SU-DHL-6 (cell line): ENCODE results near the gene USP14.

ENCODE experiments used
- H2AFZ ChIP-seq: fragments of 200-600 bp; sonication (generic); 2 replicates; pipeline ENCODE4 v1.6.1; 2014; ENCODE audit warnings: low read depth, mild to moderate bottlenecking, moderate library complexity, mixed read lengths, antibody characterized with exemption, low read length; ENCODE audit not compliant: severe bottlenecking
- H3F3A ChIP-seq: fragments of 200-600 bp; shearing (Covaris generic); 2 replicates; pipeline ENCODE4 v1.6.0; 2016; ENCODE audit warnings: antibody characterized with exemption, mild to moderate bottlenecking; ENCODE audit not compliant: insufficient read depth
- H3K27ac ChIP-seq: fragments of 200-600 bp; sonication (generic); 2 replicates; pipeline ENCODE4 v1.5.1; 2016; ENCODE audit warnings: low read depth, mild to moderate bottlenecking, low read length, moderate library complexity, mixed read lengths
- H3K27me3 ChIP-seq: fragments of 200-600 bp; sonication (generic), shearing (Covaris generic); 2 replicates; pipeline ENCODE4 v1.6.0; 2014; ENCODE audit warnings: mild to moderate bottlenecking, low read length
- H3K36me3 ChIP-seq: fragments of 200-600 bp; sonication (generic); 2 replicates; pipeline ENCODE4 v1.6.1; 2014; ENCODE audit warnings: mild to moderate bottlenecking, low read length, mixed read lengths
- H3K4me2 ChIP-seq: fragments of 300-600, 200-600 bp; shearing (Covaris generic), sonication (generic); 2 replicates; pipeline ENCODE4 v1.6.0; 2014; ENCODE audit warnings: low read length, low read depth, mild to moderate bottlenecking; ENCODE audit not compliant: poor library complexity, severe bottlenecking
- H3K4me3 ChIP-seq: fragments of 200-600 bp; sonication (generic); 2 replicates; pipeline ENCODE4 v1.5.1; 2014; ENCODE audit warnings: antibody characterized with exemption, low read length, mild to moderate bottlenecking, mixed read lengths; ENCODE audit not compliant: insufficient read depth, poor library complexity, severe bottlenecking
- H3K79me2 ChIP-seq: fragments of 200-600 bp; sonication (generic); 2 replicates; pipeline ENCODE4 v1.6.1; 2014; ENCODE audit warnings: mild to moderate bottlenecking, low read length, moderate library complexity; ENCODE audit not compliant: insufficient read depth
- H3K9ac ChIP-seq: fragments of 200-600 bp; sonication (generic); 2 replicates; pipeline ENCODE4 v1.7.0; 2014; ENCODE audit warnings: mild to moderate bottlenecking, low read length
- H3K9me2 ChIP-seq: fragments of 200-600 bp; sonication (generic); replicated peaks from 2 replicates; pipeline ENCODE4 v1.6.1; 2014; ENCODE audit warnings: low read length; ENCODE audit not compliant: insufficient read depth
- H3K9me3 ChIP-seq: fragments of 200-600 bp; sonication (generic); 2 replicates; pipeline ENCODE4 v1.6.1; 2014; ENCODE audit warnings: low read length, mixed read lengths; ENCODE audit not compliant: insufficient read depth
- H4K20me1 ChIP-seq: fragments of 200-600 bp; sonication (generic); 2 replicates; pipeline ENCODE4 v1.6.1; 2014; ENCODE audit warnings: low read depth, mild to moderate bottlenecking, antibody characterized with exemption, low read length, moderate library complexity, mixed read lengths
- EZH2phosphoT487 ChIP-seq: fragments of 200-600 bp; sonication (generic), shearing (Covaris generic); conservative IDR thresholded peaks from 2 replicates; pipeline ENCODE4 v1.6.1; 2018; ENCODE audit warnings: mild to moderate bottlenecking, antibody characterized with exemption, low read length, moderate library complexity, mixed read lengths
- TF ChIP-seq, protein P1 (sequence below): fragments of 200-600 bp; sonication (generic); IDR thresholded peaks from one replicate; pipeline ENCODE4 v1.5.1; 2017; ENCODE audit warnings: antibody characterized with exemption, mild to moderate bottlenecking, low read length, moderate library complexity; ENCODE audit not compliant: insufficient read depth, poor library complexity, severe bottlenecking

USP14 gene

DNA sequence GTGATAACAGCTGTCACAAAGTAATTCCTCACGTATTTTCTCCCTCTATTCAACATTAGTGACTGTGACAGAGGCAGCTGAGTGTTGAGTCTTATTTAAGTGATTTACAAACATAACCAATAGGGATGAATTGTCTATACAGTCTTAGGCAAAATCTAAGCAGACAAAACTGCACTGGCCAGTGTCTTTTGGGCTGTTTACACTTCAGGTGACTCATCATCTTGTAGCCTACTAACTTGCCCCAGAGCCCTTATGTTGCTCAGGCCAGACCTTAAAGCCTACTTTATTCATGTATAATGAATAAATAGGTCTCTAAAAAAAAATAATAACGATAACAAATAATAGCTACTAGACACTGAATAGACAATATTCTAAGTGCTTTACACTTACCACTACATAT is 92.3 kb downstream of the USP14 start:
- no peaks in the 10 kb centered on the region for H3K9me2 ChIP-seq
- H3K36me3 ChIP-seq: peaks cover 37% of the 10 kb centered on the region
- no peaks in the 10 kb centered on the region for H3F3A ChIP-seq
- H4K20me1 ChIP-seq: no peaks in the 10 kb centered on the region
- H3K9me3 ChIP-seq: no peaks in the 10 kb centered on the region
- H2AFZ ChIP-seq: no peak overlapping the region
- H3K9ac ChIP-seq: no peak overlapping the region
- H3K4me3 ChIP-seq: no peak overlapping the region
- TF ChIP-seq EZH2phosphoT487: no peak
- TF ChIP-seq, protein P1, sequence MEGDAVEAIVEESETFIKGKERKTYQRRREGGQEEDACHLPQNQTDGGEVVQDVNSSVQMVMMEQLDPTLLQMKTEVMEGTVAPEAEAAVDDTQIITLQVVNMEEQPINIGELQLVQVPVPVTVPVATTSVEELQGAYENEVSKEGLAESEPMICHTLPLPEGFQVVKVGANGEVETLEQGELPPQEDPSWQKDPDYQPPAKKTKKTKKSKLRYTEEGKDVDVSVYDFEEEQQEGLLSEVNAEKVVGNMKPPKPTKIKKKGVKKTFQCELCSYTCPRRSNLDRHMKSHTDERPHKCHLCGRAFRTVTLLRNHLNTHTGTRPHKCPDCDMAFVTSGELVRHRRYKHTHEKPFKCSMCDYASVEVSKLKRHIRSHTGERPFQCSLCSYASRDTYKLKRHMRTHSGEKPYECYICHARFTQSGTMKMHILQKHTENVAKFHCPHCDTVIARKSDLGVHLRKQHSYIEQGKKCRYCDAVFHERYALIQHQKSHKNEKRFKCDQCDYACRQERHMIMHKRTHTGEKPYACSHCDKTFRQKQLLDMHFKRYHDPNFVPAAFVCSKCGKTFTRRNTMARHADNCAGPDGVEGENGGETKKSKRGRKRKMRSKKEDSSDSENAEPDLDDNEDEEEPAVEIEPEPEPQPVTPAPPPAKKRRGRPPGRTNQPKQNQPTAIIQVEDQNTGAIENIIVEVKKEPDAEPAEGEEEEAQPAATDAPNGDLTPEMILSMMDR: no peak
- H3K27ac ChIP-seq: no peak overlapping the region
- H3K79me2 ChIP-seq: no peaks in the 10 kb centered on the region
- H3K27me3 ChIP-seq: no peaks in the 10 kb centered on the region
- no peak overlapping the region for H3K4me2 ChIP-seq

DNA sequence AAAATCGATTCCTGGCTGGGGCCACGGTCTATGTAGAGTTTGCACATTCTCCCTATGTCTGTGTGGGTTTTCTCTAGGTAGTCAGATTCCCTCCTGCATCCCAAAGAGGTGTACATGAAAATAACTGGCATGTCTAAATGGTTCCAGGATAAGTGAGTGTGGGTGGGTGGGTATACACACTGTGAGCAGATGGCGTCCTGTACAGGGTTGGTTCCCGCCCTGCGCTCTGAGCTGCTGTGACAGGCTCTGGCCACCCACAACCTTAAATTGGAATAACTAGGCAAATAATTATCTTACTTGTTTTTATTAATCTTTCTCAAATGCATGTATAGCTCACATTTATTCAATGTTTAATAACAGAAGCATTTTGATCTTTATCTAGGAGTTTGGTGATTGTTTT is 93.2 kb downstream of the USP14 start:
- no peak overlapping the region for H3K27ac ChIP-seq
- no peaks in the 10 kb centered on the region for H4K20me1 ChIP-seq
- H3K9ac ChIP-seq: no peak overlapping the region
- TF ChIP-seq, protein P1: no peak
- TF ChIP-seq EZH2phosphoT487: no peak
- no peak overlapping the region for H3K4me3 ChIP-seq
- H2AFZ ChIP-seq: no peak overlapping the region
- no peaks in the 10 kb centered on the region for H3K79me2 ChIP-seq
- no peaks in the 10 kb centered on the region for H3F3A ChIP-seq
- no peaks in the 10 kb centered on the region for H3K9me2 ChIP-seq
- no peaks in the 10 kb centered on the region for H3K27me3 ChIP-seq
- no peak overlapping the region for H3K4me2 ChIP-seq
- H3K36me3 ChIP-seq: peaks cover 35% of the 10 kb centered on the region; the same call in 1 of the 2 replicates
- H3K9me3 ChIP-seq: no peaks in the 10 kb centered on the region

DNA sequence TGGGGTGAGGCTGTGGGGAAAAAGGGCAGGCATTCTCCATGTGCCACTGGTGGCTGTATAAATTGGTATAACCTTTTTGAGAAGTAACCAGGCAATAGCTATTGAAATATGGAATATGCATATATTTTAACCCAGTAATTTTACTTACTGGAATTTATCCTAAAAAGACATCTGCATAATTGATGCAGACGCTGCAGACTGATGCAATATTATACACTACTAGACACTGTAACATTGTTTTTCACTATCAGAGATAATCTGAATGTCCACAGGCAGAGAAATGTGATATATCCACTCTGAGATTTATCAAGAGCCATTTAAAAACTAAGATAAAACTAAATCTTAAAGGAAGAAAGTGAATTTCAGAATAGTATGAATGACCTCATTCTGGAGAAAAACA is 94.8 kb downstream of the USP14 start:
- H3K36me3 ChIP-seq: peaks cover 42% of the 10 kb centered on the region; the same call in 1 of the 2 replicates
- no peak overlapping the region for H3K4me2 ChIP-seq
- no peaks in the 10 kb centered on the region for H4K20me1 ChIP-seq
- no peak overlapping the region for H3K27ac ChIP-seq
- no peaks in the 10 kb centered on the region for H3K9me2 ChIP-seq
- H3K79me2 ChIP-seq: no peaks in the 10 kb centered on the region
- H3K4me3 ChIP-seq: no peak overlapping the region
- no peak overlapping the region for H3K9ac ChIP-seq
- no peaks in the 10 kb centered on the region for H3F3A ChIP-seq
- TF ChIP-seq, protein P1: no peak
- H3K27me3 ChIP-seq: no peaks in the 10 kb centered on the region
- H2AFZ ChIP-seq: no peak overlapping the region
- H3K9me3 ChIP-seq: no peaks in the 10 kb centered on the region
